ENCODE measurements around the gene PLXNA2.

Gene PLXNA2

DNA sequence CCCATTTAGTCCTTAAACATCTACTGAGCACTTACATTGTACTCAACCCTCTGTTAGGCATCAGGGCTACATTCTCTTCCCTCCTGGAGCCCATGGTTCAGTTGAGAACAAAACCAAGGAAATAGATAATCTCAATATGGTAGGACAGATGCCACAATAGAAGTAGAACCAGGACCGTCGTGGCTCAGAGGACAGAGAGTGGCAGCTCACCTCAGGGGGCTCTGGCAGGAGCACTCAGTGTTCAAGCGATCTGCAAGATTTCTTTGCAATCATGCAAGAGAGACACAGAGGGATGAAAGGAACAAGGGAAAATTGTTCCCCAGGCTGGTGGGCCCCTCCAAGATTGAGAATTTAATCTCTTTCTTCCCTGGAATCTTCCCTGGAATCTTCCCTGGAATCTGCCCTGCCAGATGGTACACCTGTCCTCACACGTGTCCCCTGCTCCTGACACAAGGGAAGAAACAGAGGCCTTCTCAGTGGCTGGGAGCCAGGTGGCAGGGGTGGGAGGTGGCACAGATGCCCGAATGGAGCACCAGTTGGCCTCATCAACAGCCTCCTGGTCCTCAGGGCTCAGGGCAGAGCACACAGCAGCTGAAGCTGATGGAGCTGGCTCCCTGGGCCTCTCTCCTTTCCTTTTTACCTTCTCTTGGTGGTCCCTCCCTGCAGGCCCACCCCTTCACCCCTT lies 135.4 kb downstream of the PLXNA2 start:
- TF ChIP-seq, protein P1, sequence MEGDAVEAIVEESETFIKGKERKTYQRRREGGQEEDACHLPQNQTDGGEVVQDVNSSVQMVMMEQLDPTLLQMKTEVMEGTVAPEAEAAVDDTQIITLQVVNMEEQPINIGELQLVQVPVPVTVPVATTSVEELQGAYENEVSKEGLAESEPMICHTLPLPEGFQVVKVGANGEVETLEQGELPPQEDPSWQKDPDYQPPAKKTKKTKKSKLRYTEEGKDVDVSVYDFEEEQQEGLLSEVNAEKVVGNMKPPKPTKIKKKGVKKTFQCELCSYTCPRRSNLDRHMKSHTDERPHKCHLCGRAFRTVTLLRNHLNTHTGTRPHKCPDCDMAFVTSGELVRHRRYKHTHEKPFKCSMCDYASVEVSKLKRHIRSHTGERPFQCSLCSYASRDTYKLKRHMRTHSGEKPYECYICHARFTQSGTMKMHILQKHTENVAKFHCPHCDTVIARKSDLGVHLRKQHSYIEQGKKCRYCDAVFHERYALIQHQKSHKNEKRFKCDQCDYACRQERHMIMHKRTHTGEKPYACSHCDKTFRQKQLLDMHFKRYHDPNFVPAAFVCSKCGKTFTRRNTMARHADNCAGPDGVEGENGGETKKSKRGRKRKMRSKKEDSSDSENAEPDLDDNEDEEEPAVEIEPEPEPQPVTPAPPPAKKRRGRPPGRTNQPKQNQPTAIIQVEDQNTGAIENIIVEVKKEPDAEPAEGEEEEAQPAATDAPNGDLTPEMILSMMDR (IDR thresholded peaks at IDR 0.05) = no peak

DNA sequence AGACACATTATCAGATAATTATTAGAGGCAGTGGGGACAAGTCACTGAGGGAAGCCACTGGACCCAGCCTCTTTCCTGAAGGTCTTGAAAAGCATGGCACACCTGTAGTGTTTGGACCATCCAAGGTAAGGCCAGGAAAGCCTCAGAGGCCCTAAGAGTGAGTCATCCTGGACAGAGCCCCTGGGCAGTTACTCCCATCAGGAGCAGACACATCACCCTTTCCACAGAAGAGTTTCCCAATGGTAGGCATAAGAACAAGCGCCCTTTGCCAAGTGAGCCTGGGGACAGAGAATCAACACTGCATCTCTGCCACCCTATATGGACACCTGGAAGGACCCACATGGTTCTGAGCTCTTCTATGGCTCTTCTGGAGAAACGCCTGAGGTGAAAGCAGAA lies 136.0 kb downstream of the PLXNA2 start:
- TF ChIP-seq, protein P1 (IDR thresholded peaks at IDR 0.05) = no peak

DNA sequence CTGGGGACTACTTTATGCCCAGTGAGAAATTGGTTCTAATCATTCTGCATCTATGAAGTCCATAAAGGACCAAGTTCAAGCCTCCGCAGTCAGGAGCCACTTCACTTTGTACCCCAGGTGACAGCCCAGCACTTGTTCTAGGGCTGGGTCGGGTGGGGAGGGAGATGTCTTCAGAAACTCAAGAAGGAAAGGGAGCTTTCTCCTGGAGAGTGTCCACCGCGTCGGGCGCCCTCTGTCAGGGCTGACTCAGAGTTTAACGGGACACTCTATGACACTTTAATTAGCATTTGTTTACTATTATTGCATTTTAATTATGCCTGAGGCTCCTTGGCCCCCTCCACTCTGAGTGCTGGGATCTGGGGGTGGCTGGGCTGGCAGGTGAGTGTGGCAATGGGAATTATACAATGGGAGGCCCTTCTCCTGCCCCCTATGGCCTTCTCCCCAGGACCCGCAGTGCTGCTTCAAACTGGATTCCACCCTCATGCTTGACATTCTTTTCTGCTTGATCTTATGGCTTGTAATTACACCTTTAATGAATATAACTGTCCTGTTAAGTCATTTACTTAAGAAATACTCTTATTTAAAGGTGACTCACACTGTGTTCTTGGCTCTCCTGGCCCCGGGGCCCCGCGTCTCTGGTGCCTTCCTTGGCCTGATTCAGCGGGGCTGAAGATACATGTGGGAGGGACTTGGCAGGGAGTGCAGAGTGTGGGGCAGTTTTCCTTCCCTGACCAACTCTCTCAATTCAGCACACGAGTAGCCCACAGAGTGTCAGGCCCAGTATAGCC lies 136.6 kb downstream of the PLXNA2 start:
- TF ChIP-seq, protein P1 (IDR thresholded peaks at IDR 0.05) = no peak

DNA sequence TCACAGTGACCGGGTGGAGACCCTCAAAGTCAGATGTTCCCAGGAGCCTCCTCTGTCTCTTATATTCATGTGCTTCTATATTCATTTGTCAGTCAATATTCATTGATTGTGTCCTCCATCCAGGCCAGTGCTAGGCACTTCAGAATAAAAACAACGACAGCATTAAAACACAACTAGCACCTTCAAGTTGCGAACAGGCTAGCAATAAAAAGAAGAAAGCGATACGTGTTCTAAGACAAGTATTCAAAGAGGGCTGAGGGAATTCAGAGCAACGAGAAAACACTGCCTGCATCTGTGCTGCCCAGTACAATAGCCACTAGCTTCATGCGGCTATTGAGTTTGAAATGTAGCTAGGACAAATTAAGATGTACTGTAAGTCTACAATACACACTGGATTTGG lies 138.0 kb downstream of the PLXNA2 start:
- TF ChIP-seq, protein P1 (IDR thresholded peaks at IDR 0.05) = no peak

DNA sequence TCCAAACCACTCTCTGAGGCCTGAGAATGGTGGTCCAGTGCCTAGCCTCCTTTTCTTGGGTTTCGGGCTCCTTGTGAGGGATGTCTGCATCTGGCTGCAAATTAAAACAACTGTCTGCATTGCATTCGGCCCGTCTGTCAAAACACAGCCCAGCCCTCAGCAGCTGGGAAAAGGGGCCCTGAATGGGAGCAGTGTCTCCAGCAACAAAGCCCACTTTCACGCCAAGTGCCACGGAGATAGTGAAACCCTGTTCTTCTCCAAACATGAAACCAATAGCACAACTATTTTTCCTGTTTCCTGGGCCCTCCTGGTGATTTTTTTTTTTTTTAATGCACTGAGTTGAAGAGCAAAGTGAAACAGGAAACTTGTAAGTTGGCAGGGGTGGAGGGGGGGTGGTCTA lies 138.4 kb downstream of the PLXNA2 start:
- TF ChIP-seq, protein P1 (IDR thresholded peaks at IDR 0.05) = no peak

DNA sequence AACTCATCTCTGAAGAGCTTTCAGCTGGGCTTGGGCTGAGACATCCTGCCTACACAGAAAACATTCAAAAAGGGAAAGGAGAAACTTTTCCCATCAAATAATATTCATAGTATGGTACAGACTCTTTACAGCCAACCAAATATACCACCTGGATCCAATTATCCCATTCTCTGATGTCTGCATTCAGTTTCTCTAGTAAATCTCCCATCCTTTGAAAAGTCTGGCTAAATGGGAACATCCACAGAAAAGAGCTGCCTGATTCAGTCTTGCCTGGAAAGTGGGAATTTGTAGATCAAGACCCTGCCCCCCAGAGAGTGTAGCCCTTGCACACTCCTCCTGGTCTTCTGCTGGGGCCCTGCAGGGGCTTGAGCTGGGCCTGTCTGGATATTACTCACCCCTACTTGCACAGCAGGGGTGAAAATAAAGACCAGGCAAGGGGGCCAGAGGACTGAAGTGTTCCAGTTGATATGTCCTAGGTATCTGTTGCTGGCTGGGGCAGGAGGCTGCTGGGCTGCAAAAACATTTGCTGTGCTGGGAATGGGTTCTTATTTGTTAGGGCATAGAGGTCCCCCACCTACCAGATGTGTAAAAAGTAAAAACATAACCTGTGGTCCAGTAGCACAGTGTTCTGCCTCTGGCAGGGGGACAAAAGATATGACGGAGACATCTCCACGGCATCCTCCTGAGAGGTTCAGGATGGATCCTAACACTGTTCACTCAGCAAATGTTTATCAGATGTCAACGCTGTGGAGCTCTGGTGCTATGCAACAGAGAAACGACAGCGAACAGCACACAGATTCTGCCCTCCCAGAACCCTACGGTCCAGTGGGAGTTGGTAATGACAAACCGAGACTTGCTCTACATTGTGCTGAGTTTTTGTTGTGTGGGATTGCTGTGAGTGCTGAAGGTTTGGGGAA lies 140.3 kb downstream of the PLXNA2 start:
- TF ChIP-seq, protein P1 (IDR thresholded peaks at IDR 0.05) = no peak

DNA sequence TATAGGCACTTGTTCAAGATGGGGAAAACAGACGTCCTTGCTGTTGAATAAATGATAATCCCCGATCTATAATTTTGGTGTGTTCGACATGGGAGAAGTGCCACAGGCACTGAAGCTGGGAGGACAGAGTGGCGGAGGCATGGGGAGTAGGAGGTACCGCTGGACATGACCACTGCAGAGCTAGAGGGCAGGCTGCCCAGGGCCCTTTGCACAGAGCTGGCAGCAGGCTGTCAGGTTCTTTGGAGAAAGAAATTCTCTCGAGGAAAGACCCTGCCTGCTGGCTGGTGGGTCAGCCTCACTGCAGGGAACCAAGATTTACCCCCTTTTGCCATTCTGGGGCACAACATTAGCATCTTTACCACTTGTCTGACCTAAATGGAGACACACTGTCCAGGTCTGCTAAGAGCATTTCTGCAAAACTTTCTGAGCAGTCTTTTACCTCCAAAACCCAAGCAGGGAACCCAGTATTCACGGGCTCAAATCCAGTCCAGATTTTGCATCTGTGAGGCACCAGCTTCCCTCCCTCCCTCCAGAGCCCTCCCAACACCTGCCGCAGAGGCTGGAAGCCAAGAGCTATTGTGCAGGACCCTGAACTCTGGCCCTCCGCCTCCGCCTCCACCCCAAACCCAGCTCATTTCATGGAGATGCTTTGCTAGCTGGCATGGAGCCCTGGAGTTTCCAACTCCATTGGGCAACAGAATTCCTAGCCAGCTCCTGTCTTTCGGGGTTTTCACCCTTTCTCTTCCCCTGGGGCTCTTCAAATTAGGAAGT lies 142.3 kb downstream of the PLXNA2 start:
- TF ChIP-seq, protein P1 (IDR thresholded peaks at IDR 0.05) = no peak

Measured in LNCAP (cell line).